Tibial nerve (tissue), 3 donors: Measurements from ENCODE around the gene PRKRIP1.

Experiments
- POLR2A ChIP-seq, 2 donors: fragments of 450-650 bp; IDR thresholded peaks; one replicate each; pipeline ENCODE4 v1.6.1; 2017; ENCODE audit warnings: antibody characterized with exemption in 2 of 2, mild to moderate bottlenecking in 2 of 2, moderate library complexity in 2 of 2
- TF ChIP-seq, protein P1 (sequence below), 5 experiments: fragments of 200-600 bp in 3 of 5; fragments of 450-650 bp in 2 of 5; sonication (generic) in 3 of 5; IDR thresholded peaks; one replicate each; pipeline ENCODE4 v1.5.1; 2016 to 2019; ENCODE audit warnings: antibody characterized with exemption in 5 of 5, mild to moderate bottlenecking in 3 of 5, moderate library complexity in 2 of 5

DNA sequence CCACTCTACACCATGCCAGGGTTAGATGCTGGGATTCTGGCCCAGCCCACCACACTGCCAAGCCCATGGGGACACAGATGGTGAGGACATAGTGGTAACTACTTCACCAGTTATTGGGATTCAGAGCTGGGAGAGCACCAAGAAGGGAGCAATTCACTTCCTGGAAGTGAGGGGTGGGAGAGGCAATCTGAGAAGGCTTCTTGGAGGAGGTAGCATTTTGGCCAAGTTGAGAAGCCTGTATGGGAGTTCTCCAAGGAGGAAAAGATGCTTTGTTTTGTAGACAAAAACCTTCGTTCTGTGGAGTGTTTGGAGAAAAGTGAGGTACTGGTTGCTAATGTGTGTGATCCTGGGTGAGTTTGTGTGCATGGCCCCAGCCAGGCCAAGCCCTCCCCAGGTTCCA lies 3.8 kb upstream of the PRKRIP1 start:
- TF ChIP-seq, protein P1, sequence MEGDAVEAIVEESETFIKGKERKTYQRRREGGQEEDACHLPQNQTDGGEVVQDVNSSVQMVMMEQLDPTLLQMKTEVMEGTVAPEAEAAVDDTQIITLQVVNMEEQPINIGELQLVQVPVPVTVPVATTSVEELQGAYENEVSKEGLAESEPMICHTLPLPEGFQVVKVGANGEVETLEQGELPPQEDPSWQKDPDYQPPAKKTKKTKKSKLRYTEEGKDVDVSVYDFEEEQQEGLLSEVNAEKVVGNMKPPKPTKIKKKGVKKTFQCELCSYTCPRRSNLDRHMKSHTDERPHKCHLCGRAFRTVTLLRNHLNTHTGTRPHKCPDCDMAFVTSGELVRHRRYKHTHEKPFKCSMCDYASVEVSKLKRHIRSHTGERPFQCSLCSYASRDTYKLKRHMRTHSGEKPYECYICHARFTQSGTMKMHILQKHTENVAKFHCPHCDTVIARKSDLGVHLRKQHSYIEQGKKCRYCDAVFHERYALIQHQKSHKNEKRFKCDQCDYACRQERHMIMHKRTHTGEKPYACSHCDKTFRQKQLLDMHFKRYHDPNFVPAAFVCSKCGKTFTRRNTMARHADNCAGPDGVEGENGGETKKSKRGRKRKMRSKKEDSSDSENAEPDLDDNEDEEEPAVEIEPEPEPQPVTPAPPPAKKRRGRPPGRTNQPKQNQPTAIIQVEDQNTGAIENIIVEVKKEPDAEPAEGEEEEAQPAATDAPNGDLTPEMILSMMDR (IDR thresholded peaks at IDR 0.05), result no peak
- TF ChIP-seq POLR2A (IDR thresholded peaks at IDR 0.05), result no peak
